Subcutaneous adipose tissue (tissue), 4 donors: ENCODE results near the gene ZNF598. TPM values are rescaled to one million over a fixed set of nuclear protein-coding genes. Genes with fewer than 3 reads are reported as not detected.

Source experiments
- CTCF ChIP-seq: fragments of 450-650 bp; IDR thresholded peaks from one replicate; pipeline ENCODE4 v1.5.1; 2016; ENCODE audit warnings: low read depth, mild to moderate bottlenecking, control low read depth, antibody characterized with exemption, moderate library complexity
- total RNA-seq, 4 donors: library from RNA; depleted of rRNA; stranded (reverse); fragments of >200 nt; gene quantifications; one replicate each; pipeline ENCODE4 v1.1.0, GENCODE V29; 2016

ZNF598 gene
- total RNA-seq, 4 donors from 2014 or later = 13.9 to 45.0 (median 15.0) TPM

- no peak for TF ChIP-seq CTCF
Observed at GRCh38 chr16:2043667-2044451, 34.2 kb upstream of the ZNF598 start.

DNA sequence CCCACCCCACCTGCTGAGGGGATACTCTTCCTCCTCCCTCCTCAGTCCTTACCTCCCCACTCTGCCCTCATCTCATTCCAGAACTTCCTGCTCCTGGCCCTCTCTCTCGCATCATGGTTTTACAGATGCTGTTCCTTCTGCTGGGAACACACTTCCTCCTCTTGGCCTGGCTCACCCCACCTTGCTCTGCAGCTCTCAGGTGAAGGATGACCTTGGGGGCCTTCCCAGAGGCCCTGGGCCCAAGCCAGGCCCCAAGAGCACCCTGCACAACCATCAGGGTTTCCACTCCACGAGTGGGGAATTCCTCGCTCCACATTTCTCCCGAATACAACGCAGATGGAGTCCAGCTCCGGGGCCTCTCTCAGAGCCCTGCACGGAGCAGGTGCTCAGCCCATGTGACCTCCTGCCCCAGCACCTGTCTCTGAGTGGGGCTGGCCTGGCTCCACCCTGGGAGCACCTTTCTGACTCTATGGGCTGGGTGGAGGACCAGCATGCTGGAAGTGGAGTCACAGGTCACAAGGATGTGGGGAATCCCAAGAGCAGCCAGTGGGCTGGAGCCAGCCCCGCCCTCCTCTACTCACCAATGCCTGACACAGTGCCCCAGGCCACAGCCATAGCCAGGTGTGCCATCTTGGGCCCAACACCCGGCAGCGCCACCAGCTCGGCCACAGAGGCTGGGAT, 33.5 kb upstream of the ZNF598 start:
- no peak for TF ChIP-seq CTCF

DNA sequence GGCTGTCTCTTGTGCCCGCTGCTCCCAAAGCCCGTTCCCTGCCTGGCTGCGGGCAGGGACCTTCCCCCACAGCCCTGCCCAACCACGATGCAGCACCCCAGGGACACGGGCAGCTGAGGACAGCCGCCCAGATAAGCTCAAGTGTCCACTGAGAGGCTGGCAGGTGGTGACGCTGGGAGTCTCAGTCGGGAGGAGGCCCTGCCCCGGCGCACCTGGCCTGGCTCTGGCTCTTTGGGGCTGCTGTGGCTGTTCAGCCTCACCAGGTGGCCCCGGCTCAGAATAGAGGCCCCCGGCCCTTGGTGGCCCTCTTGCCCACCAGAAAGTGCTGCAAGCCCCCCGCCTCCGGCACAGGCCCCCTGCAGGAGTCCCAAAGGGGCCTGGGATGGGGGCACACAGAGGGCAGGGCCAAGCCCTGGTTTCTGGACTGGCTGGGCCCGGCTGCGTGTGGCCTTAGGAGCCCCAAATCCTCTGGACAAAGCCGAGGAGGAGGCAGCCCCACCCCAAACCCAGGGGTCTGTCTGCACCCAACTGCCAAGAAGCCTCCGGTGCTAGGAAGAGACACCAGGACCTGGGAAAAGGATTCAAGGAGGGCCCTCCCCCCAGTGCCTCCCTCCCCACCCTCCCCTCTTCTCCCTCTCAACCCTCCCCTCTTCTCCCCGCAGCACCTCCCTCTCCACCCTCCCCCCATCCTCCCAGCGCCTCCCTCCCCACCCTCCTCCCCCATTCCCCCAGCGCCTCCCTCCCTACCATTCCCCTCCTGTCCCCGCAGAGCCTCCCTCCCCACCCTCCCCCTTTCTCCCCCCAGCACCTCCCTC, 32.8 kb upstream of the ZNF598 start:
- TF ChIP-seq CTCF = no peak

DNA sequence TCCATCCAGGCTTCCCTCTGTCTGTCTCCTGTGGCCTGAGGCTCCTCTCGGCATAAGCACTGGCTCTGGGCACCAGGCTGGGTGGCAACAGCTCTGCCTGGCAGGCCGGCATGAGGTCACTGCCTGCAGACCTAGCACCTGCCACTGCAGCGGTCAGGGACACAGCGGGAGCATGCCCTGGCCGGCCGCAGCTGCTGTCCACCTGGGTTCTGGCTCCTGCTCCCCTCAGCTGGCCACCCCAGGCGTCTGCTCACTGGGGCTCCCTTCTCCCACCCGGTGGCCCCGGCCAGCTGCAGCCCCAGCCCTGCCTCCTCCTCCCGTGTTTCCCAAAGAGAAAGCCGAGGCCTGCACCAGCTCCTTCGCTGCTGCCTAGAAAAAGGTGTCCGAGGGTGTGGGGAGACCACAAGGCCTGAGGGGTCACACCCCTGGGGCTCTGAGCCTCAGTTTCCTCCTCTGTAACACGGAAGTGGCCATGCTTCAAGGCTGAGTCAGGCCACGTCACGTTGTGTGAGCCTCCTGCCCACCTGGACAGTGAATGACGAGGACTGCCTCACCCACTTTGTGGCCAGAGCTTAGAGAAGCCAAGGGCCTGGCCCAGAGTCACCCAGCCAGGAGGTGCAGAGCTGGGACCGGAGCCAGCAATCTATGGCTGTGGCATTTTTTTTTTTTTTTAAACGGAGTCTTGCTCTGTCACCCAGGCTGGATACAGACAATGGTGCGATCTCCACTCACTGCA, 31.3 kb upstream of the ZNF598 start:
- TF ChIP-seq CTCF = no peak

DNA sequence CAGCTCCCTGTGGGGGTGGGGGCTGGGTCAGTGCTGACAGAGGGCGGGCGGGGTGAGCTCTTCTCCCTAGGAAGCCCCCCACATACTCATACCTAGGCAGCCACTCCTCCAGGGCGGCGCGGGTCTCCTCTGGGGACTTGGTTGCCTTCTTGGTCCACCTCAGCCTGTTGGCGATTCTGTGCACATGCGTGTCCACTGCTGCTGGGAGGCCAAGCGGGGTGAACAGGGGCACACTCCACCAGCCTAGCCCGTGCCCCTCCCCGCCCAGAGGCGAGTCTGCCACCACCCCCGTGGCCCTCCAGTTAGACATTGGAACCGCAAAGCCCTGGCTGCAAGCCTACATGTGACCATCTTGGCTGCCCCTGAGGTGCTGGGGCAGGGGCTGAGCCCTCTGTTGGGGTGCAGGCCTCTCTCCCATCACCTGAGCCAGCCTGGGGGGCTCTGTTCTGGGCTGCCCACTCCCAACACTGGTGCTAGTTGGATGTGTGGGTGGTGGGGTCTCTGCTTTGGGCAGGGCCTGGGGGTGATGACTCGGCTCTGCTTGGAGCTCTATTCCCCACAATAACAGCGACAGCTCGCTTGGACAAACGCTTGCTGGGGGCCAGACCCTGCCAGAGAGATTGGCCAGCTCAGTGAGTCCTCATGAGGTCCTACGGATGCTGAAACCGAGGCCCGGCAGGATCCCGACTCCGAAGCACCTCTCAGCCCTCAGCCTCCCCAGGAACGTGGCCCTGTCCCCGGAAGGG, 30.6 kb upstream of the ZNF598 start:
- TF ChIP-seq CTCF = no peak

DNA sequence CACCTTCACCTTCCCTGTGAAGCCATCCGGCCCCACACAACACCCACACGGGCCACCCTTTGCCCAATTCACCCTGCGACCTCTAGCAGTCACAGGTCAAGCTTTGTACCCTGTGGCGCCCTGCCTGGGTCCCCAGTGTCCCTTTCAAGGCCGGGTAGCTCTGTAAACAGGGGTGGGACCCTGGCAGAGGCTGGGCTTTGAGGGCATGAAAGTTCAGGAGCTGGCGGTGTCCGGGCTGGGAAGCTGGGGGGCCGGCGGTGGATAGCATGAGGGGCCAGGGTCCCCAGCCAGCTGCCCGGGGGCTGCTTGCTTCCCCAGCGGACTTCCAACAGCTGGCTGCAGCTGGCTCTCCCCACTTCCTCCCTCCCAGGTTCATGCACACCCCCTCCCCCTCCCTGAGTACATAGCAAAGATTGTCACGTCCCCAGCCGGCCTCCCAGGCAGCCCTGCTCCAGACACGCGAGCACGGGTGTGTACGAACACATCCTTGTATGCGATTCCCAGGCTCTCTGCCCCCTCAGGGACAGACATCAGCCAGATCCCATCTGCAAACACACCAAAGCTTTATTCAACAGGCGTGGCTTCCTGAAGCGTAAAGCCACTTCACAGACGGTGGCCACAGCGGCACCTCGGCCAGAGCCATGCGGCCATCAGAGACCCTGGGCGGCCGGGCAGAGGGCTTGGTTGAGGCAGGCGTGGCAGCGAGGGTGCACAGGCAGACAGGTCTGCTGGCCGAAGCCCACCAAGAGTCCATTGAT, 29.8 kb upstream of the ZNF598 start:
- no peak for TF ChIP-seq CTCF
